WTC11 (cell line): ENCODE data around the gene MGAT3.

Experiments
- CTCF ChIP-seq: fragments of 200-600 bp; IDR thresholded peaks from 2 replicates; pipeline ENCODE4 v1.8.0; 2022; ENCODE audit warnings: antibody characterized with exemption
- FOXJ3 ChIP-seq: sonication (generic); formaldehyde crosslinking; IDR thresholded peaks from 2 replicates; pipeline ENCODE4 v1.9.0; 2021; ENCODE audit warnings: missing genetic modification reagents, mild to moderate bottlenecking, borderline replicate concordance
- IRF1 ChIP-seq: sonication (generic); formaldehyde crosslinking; IDR thresholded peaks from 2 replicates; pipeline ENCODE4 v1.8.0; 2023; ENCODE audit warnings: missing genetic modification reagents
- TF ChIP-seq, protein P1 (sequence below): sonication (generic); formaldehyde crosslinking; conservative IDR thresholded peaks from 2 replicates; pipeline ENCODE4 v1.8.1; 2022; ENCODE audit warnings: mild to moderate bottlenecking, missing genetic modification reagents

GRCh38 chr22:39469326-39469680, 12.5 kb downstream of the MGAT3 start:
- TF ChIP-seq FOXJ3 (no peak), IRF1 (no peak), CTCF (no peak)
- TF ChIP-seq, protein P1, sequence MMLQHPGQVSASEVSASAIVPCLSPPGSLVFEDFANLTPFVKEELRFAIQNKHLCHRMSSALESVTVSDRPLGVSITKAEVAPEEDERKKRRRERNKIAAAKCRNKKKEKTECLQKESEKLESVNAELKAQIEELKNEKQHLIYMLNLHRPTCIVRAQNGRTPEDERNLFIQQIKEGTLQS (CRISPR knock-in tag): no peak
